DND-41 (cell line): ENCODE data around the gene KLF3.

ENCODE experiments used
- ATAC-seq: fragments of 200-7000 bp; cut with Tn5 transposase; 3 replicates; pipeline ENCODE4 v1.9.1; 2021; ENCODE audit warnings: low read depth; ENCODE audit not compliant: insufficient read depth
- DNase-seq: peaks from one replicate; pipeline ENCODE4 v3.0.0-alpha.2; 2020
- H2AFZ ChIP-seq: 2 replicates; pipeline ENCODE4 v1.6.0; 2012; ENCODE audit warnings: low read depth, low read length
- H3K27ac ChIP-seq: 2 replicates; pipeline ENCODE4 v1.5.1; 2012; ENCODE audit warnings: low read length, inconsistent platforms
- H3K27me3 ChIP-seq: fragments of 200-600 bp; sonication (generic); 2 replicates; pipeline ENCODE4 v1.6.0; 2012; ENCODE audit warnings: low read length, mild to moderate bottlenecking, inconsistent platforms; ENCODE audit not compliant: insufficient read depth, poor library complexity
- H3K36me3 ChIP-seq: 2 replicates; pipeline ENCODE4 v1.5.1; 2012; ENCODE audit warnings: low read length, inconsistent platforms; ENCODE audit not compliant: insufficient read depth
- H3K4me1 ChIP-seq: 2 replicates; pipeline ENCODE4 v1.5.1; 2012; ENCODE audit warnings: mild to moderate bottlenecking, low read length; ENCODE audit not compliant: insufficient read depth
- H3K4me2 ChIP-seq: 2 replicates; pipeline ENCODE4 v1.6.0; 2012; ENCODE audit warnings: mild to moderate bottlenecking, moderate library complexity, low read length, inconsistent platforms; ENCODE audit not compliant: insufficient read depth
- H3K4me3 ChIP-seq, 2 experiments: fragments of 200-600 bp in 1 of 2; shearing (Covaris generic) in 1 of 2; 2 replicates each; pipeline ENCODE4 v1.5.1; 2012 to 2016; ENCODE audit warnings: inconsistent platforms in 2 of 2, low read length in 2 of 2, mild to moderate bottlenecking in 2 of 2, low read depth in 1 of 2, moderate library complexity in 1 of 2
- H3K79me2 ChIP-seq: 2 replicates; pipeline ENCODE4 v1.6.0; 2012; ENCODE audit warnings: low read length, inconsistent platforms; ENCODE audit not compliant: insufficient read depth
- H3K9ac ChIP-seq: 2 replicates; pipeline ENCODE4 v1.6.0; 2012; ENCODE audit warnings: low read depth, mild to moderate bottlenecking, inconsistent platforms, low read length, moderate library complexity
- H3K9me3 ChIP-seq: 2 replicates; pipeline ENCODE4 v1.5.1; 2012; ENCODE audit warnings: low read length, moderate library complexity, mild to moderate bottlenecking, inconsistent platforms; ENCODE audit not compliant: insufficient read depth, severe bottlenecking
- H4K20me1 ChIP-seq: 2 replicates; pipeline ENCODE4 v1.6.0; 2012; ENCODE audit warnings: low read length; ENCODE audit not compliant: insufficient read depth
- EZH2 ChIP-seq: IDR thresholded peaks from 3 replicates; pipeline ENCODE4 v1.6.1; 2012; ENCODE audit warnings: borderline replicate concordance, low read depth, mild to moderate bottlenecking, moderate library complexity, low read length, inconsistent platforms; ENCODE audit not compliant: severe bottlenecking
- TF ChIP-seq, protein P1 (sequence below): IDR thresholded peaks from 2 replicates; pipeline ENCODE4 v1.5.1; 2012; ENCODE audit warnings: borderline replicate concordance, low read length, moderate library complexity, mild to moderate bottlenecking; ENCODE audit not compliant: poor library complexity, severe bottlenecking; ENCODE audit errors: extremely low read depth

KLF3 gene

DNA sequence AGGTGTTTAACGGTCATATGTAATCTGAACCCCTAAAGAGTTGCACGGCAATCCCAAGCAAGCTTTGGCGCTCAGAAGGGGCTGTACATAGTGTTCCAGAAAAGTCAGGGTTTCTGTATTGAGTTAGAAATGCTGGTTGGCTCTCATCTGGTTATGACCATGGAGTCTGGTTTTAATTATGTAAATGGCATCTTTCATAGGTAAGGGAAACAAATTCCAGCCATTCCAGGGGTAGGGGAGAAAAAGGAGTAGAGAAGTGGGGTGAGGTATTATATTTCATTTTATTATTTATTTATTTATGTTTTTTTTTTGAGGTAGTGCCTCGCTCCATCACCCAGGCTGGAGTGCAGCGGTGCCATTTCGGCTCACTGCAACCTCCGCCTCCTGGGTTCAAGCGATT is 15.9 kb downstream of the KLF3 start:
- H3K79me2 ChIP-seq: no peaks in the 10 kb centered on the region
- H3K4me3 ChIP-seq: no peak overlapping the region
- H3K9me3 ChIP-seq: no peaks in the 10 kb centered on the region
- peaks cover 5% of the 10 kb centered on the region for H4K20me1 ChIP-seq
- H3K36me3 ChIP-seq: no peaks in the 10 kb centered on the region
- H3K27ac ChIP-seq: no peak overlapping the region
- peaks cover under 1% of the 10 kb centered on the region for H3K27me3 ChIP-seq
- H3K4me1 ChIP-seq: no peaks in the 10 kb centered on the region
- TF ChIP-seq, protein P1, sequence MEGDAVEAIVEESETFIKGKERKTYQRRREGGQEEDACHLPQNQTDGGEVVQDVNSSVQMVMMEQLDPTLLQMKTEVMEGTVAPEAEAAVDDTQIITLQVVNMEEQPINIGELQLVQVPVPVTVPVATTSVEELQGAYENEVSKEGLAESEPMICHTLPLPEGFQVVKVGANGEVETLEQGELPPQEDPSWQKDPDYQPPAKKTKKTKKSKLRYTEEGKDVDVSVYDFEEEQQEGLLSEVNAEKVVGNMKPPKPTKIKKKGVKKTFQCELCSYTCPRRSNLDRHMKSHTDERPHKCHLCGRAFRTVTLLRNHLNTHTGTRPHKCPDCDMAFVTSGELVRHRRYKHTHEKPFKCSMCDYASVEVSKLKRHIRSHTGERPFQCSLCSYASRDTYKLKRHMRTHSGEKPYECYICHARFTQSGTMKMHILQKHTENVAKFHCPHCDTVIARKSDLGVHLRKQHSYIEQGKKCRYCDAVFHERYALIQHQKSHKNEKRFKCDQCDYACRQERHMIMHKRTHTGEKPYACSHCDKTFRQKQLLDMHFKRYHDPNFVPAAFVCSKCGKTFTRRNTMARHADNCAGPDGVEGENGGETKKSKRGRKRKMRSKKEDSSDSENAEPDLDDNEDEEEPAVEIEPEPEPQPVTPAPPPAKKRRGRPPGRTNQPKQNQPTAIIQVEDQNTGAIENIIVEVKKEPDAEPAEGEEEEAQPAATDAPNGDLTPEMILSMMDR: no peak
- no peak for TF ChIP-seq EZH2
- H2AFZ ChIP-seq: no peak overlapping the region
- H3K9ac ChIP-seq: no peak overlapping the region
- ATAC-seq (no peak), DNase-seq (no peak)
- H3K4me2 ChIP-seq: no peak overlapping the region

DNA sequence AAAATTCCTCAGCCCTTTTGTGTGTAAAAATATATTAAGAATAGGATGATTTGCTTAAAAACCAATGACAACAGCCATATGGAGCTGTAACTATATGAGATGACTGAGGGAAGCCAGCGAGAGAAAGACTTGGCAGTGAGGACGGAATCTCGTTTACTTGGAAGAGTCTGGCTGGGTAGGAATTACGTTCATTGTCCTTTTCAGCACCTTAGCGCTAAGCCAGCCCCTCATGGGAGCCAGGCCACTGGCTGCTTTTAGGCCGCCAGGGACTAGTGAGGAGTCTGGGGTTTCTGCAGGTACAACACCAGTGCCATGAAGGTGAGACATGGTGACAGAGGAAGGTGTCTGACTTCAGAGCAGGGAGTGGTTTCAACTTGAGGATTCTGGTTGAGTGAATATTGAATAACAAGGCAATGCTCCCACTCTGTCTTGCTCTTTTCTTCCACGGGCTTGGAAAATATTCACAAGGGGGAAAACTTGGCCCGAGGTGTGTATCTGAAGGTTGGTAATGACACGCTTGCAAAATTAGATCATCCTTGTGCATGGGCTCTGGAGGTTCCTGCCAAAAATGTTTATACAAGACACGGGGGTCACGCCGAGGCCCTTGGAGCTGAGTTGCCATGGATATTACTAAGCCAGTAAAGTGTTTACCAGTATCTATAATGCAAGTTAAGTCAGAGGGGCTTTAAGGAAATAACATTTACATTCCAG is 17.4 kb downstream of the KLF3 start:
- Histone ChIP-seq H3K4me1 (no peaks in the 10 kb centered on the region), H3K79me2 (no peaks in the 10 kb centered on the region), H3K4me3 (no peak overlapping the region), H3K27me3 (no peaks in the 10 kb centered on the region), H3K9ac (no peak overlapping the region), H3K27ac (no peak overlapping the region), H2AFZ (no peak overlapping the region), H4K20me1 (peaks cover 5% of the 10 kb centered on the region; the same call in 1 of the 2 replicates), H3K4me2 (no peak overlapping the region), H3K9me3 (no peaks in the 10 kb centered on the region), H3K36me3 (no peaks in the 10 kb centered on the region)
- ATAC-seq (no peak), DNase-seq (no peak)
- TF ChIP-seq, protein P1: no peak
- no peak for TF ChIP-seq EZH2

- H3K27ac ChIP-seq: no peak overlapping the region
- no peaks in the 10 kb centered on the region for H3K36me3 ChIP-seq
- H3K4me2 ChIP-seq: no peak overlapping the region
- peaks cover 5% of the 10 kb centered on the region; the same call in 1 of the 2 replicates for H4K20me1 ChIP-seq
- no peak overlapping the region for H3K4me3 ChIP-seq
- H3K4me1 ChIP-seq: no peaks in the 10 kb centered on the region
- TF ChIP-seq, protein P1: no peak
- TF ChIP-seq EZH2: no peak
- no peak for ATAC-seq
- no peak overlapping the region for H2AFZ ChIP-seq
- H3K27me3 ChIP-seq: no peaks in the 10 kb centered on the region
- no peaks in the 10 kb centered on the region for H3K9me3 ChIP-seq
- no peak for DNase-seq
- H3K9ac ChIP-seq: no peak overlapping the region
- H3K79me2 ChIP-seq: no peaks in the 10 kb centered on the region
Observed at GRCh38 chr4:38682336-38682735, 18.3 kb downstream of the KLF3 start.

DNA sequence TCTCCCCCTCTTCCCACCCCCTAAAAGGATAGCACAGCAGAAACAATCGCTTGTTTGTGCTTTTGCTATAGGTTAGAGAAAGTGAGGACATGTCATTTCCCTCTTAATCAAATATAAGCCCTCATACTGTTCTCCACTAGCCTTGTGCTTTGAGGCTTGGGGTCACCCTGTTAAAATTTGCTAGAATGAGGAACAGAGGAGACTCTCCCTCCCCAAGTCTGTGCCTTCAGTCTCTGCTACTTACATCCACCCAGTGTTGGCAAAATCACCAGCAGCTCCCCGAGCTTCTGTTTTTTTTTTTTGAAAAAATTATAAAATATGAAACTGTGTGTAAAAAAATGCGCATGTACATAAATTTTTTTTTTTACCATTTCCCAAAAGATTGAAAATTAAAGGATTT is 19.3 kb downstream of the KLF3 start:
- H3K27ac ChIP-seq: no peak overlapping the region
- TF ChIP-seq EZH2: no peak
- TF ChIP-seq, protein P1: no peak
- H3K4me1 ChIP-seq: no peaks in the 10 kb centered on the region
- no peaks in the 10 kb centered on the region for H3K27me3 ChIP-seq
- H3K79me2 ChIP-seq: no peaks in the 10 kb centered on the region
- no peak overlapping the region for H3K4me2 ChIP-seq
- no peaks in the 10 kb centered on the region for H3K36me3 ChIP-seq
- no peak for DNase-seq
- no peaks in the 10 kb centered on the region for H4K20me1 ChIP-seq
- no peak overlapping the region for H2AFZ ChIP-seq
- no peak overlapping the region for H3K4me3 ChIP-seq
- no peak for ATAC-seq
- no peak overlapping the region for H3K9ac ChIP-seq
- no peaks in the 10 kb centered on the region for H3K9me3 ChIP-seq
